Fibroblast of the aortic adventitia (primary cell): ENCODE data around the gene PELI3. TPM values are rescaled to one million over a fixed set of nuclear protein-coding genes. Genes with fewer than 3 reads are reported as not detected.

ENCODE experiments used
- DNase-seq: peaks from one replicate; pipeline ENCODE4 v3.0.0-alpha.2; 2010; ENCODE audit warnings: low read depth
- H3K4me3 ChIP-seq: 2 replicates; pipeline ENCODE4 v1.5.1; 2011; ENCODE audit warnings: low read depth, mild to moderate bottlenecking, control low read depth, low read length, moderate library complexity
- CTCF ChIP-seq: IDR thresholded peaks from 2 replicates; pipeline ENCODE4 v1.5.1; 2011; ENCODE audit warnings: mild to moderate bottlenecking, low read length, control low read depth, inconsistent platforms; ENCODE audit not compliant: insufficient read depth
- total RNA-seq: library from RNA; depleted of rRNA; stranded (reverse); fragments of >200 nt; gene quantifications from 2 replicates; pipeline ENCODE4 v1.2.3, GENCODE V29; 2012; ENCODE audit warnings: low replicate concordance

PELI3 gene
- total RNA-seq, 1 donor: 10.8 TPM

GRCh38 chr11:66473608-66474515, 7.2 kb downstream of the PELI3 start:
- no peak overlapping the region for H3K4me3 ChIP-seq
- DNase-seq: no peak
- TF ChIP-seq CTCF: no peak

GRCh38 chr11:66475349-66476172, 8.9 kb downstream of the PELI3 start:
- no peak for TF ChIP-seq CTCF
- no peak overlapping the region for H3K4me3 ChIP-seq
- DNase-seq: no peak

GRCh38 chr11:66476173-66476840, 9.6 kb downstream of the PELI3 start:
- TF ChIP-seq CTCF: no peak
- DNase-seq: no peak

GRCh38 chr11:66476841-66477251, 10.1 kb downstream of the PELI3 start:
- no peak for DNase-seq
- TF ChIP-seq CTCF: no peak
- H3K4me3 ChIP-seq: no peak overlapping the region

More at GRCh38 chr11:66476173-66476840, 9.6 kb downstream of the PELI3 start:
- H3K4me3 ChIP-seq: no peak overlapping the region

- no peak for TF ChIP-seq CTCF
- H3K4me3 ChIP-seq: no peak overlapping the region
- no peak for DNase-seq
Observed at GRCh38 chr11:66477263-66478201, 10.8 kb downstream of the PELI3 start.
